OCI-LY3 (cell line): ENCODE data around the gene PFAS.

Experiments used
- CTCF ChIP-seq: fragments of 200-600, 300-600 bp; sonication (generic); IDR thresholded peaks from 2 replicates; pipeline ENCODE4 v1.5.1; 2014; ENCODE audit warnings: antibody characterized with exemption, low read length, low read depth
- EZH2phosphoT487 ChIP-seq: fragments of 200-600 bp; shearing (Covaris generic); IDR thresholded peaks from 2 replicates; pipeline ENCODE4 v1.6.1; 2018; ENCODE audit warnings: antibody characterized with exemption, mixed run types, low read depth

GRCh38 chr17:8235676-8236075 is 13.4 kb upstream of the PFAS start:
- TF ChIP-seq CTCF (no peak), EZH2phosphoT487 (no peak)
